ENCODE data around the gene NFS1.

The NFS1 gene

DNA sequence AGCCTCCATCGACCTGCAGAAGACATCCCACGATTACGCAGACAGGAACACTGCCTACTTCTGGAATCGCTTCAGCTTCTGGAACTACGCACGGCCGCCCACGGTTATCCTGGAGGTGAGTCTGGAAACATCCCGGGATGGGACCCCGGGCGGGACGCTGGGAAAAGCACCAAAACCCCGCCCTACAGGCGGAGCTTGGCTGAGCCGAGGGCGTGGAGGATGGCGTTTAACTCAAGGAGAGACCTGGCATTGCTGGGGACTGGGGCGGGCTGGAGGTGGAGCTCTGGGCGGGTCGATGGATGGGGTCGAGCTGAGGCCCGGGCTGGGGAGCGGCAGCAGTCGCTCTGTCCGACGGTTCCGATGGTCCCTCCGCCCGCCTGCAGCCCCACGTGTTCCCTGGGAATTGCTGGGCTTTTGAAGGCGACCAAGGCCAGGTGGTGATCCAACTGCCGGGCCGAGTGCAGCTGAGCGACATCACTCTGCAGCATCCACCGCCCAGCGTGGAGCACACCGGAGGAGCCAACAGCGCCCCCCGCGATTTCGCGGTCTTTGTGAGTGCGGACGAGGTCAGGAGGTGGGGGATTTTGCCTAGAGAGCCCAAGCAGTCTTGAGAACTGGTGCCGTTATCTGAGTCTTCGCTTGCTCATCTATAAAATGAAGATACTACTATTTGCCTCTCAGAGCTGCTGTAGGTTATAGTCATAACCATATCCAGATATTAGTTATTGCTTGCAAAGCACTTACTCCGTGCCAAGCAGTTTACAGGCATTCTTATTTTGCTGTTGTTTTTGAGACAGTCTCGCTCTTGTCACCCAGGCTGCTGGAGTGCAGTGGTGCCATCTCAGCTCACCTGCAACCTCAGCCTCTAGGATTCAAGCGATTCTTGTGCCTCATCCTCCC lies 79.7 kb downstream of the NFS1 start:
- Histone ChIP-seq H3K9me2 (replicated peaks; ENCODE audit: insufficient read depth, low read length) (no peaks in the 10 kb centered on the region), H3K9ac (ENCODE audit: low read length) (peak overlapping the region; percentile 30; the same call in 1 of the 2 replicates), H3K4me3 (ENCODE audit: low read length) (peak overlapping the region; percentile 74), H3K27ac (ENCODE audit: low read length) (no peak overlapping the region), H3K4me1 (ENCODE audit: low read length) (peaks cover 13% of the 10 kb centered on the region; the same call in 1 of the 2 replicates), H2AFZ (ENCODE audit: low read length) (peak overlapping the region; percentile 94), H4K20me1 (ENCODE audit: insufficient read depth, low read length) (no peaks in the 10 kb centered on the region), H3F3A (ENCODE audit: insufficient read depth, low read length) (peaks cover 29% of the 10 kb centered on the region; the same call in 1 of the 2 replicates), H3K79me2 (ENCODE audit: low read length) (no peaks in the 10 kb centered on the region), H3K9me3 (replicated peaks; ENCODE audit: insufficient read depth, low read length) (no peaks in the 10 kb centered on the region), H3K4me2 (ENCODE audit: low read depth, low read length) (peak overlapping the region; percentile 82), H3K36me3 (replicated peaks; ENCODE audit: insufficient read depth, low read length) (no peaks in the 10 kb centered on the region), H3K27me3 (replicated peaks; ENCODE audit: insufficient read depth, low read length) (peaks cover 6% of the 10 kb centered on the region; the same call in 1 of the 2 replicates)
- DNase-seq, result peak; percentile 89
- no peak for TF ChIP-seq EZH2phosphoT487 (IDR thresholded peaks at IDR 0.05; ENCODE audit: low read length)
- TF ChIP-seq, protein P1, sequence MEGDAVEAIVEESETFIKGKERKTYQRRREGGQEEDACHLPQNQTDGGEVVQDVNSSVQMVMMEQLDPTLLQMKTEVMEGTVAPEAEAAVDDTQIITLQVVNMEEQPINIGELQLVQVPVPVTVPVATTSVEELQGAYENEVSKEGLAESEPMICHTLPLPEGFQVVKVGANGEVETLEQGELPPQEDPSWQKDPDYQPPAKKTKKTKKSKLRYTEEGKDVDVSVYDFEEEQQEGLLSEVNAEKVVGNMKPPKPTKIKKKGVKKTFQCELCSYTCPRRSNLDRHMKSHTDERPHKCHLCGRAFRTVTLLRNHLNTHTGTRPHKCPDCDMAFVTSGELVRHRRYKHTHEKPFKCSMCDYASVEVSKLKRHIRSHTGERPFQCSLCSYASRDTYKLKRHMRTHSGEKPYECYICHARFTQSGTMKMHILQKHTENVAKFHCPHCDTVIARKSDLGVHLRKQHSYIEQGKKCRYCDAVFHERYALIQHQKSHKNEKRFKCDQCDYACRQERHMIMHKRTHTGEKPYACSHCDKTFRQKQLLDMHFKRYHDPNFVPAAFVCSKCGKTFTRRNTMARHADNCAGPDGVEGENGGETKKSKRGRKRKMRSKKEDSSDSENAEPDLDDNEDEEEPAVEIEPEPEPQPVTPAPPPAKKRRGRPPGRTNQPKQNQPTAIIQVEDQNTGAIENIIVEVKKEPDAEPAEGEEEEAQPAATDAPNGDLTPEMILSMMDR (IDR thresholded peaks at IDR 0.05; ENCODE audit: low read length), result peak; percentile 84

DNA sequence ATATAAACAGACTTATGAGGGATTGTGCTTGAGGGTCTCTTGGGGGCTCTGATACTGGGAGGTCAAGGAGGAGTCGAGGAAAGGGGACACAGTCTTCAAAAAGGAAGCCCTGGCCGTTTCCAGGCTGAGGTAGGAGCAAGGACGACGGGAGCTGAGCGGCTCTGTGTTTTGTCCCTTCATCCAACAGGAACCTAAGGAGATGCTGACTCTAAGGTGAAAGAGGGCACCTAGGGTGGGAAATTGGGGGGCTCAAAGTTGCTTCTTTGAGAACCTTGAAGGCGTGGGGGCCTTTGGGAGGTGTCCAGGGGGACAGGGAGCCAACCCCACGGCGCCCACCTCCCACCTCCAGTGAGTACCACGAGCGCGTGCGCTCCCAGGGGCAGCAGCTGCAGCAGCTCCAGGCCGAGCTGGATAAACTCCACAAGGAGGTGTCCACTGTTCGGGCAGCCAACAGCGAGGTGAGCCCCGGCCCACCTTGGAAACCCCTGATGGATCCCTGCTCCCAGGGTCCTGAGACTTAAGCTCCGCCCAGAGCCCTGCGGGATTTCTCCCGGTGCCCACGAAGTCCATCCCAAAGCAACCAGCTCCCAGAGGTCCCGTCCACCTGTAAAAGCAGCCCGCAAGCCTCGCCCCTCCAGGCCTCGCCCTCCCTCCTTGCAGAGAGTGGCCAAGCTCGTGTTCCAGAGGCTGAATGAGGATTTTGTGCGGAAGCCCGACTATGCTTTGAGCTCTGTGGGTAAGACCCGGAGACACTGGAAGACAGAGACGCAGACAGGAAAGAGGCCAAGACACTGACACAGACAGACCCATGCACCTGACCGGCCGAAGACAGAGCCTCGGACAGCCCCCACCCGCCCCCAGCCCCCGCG lies 80.7 kb downstream of the NFS1 start:
- Histone ChIP-seq H3K9ac (ENCODE audit: low read length) (peak overlapping the region; percentile 35; the same call in 1 of the 2 replicates), H3K4me1 (ENCODE audit: low read length) (peaks cover 13% of the 10 kb centered on the region; the same call in 1 of the 2 replicates), H3K9me2 (replicated peaks; ENCODE audit: insufficient read depth, low read length) (no peaks in the 10 kb centered on the region), H3K79me2 (ENCODE audit: low read length) (no peaks in the 10 kb centered on the region), H3K9me3 (replicated peaks; ENCODE audit: insufficient read depth, low read length) (no peaks in the 10 kb centered on the region), H3K4me3 (ENCODE audit: low read length) (peak overlapping the region; percentile 74), H3K4me2 (ENCODE audit: low read depth, low read length) (peak overlapping the region; percentile 95), H3K27me3 (replicated peaks; ENCODE audit: insufficient read depth, low read length) (peaks cover 6% of the 10 kb centered on the region; the same call in 1 of the 2 replicates), H2AFZ (ENCODE audit: low read length) (peak overlapping the region; percentile 73), H3F3A (ENCODE audit: insufficient read depth, low read length) (peaks cover 34% of the 10 kb centered on the region), H4K20me1 (ENCODE audit: insufficient read depth, low read length) (no peaks in the 10 kb centered on the region), H3K27ac (ENCODE audit: low read length) (no peak overlapping the region), H3K36me3 (replicated peaks; ENCODE audit: insufficient read depth, low read length) (no peaks in the 10 kb centered on the region)
- DNase-seq, result no peak
- TF ChIP-seq EZH2phosphoT487 (IDR thresholded peaks at IDR 0.05; ENCODE audit: low read length), result no peak
- TF ChIP-seq, protein P1 (IDR thresholded peaks at IDR 0.05; ENCODE audit: low read length), result no peak
- TF ChIP-seq EZH2 (optimal IDR thresholded peaks at IDR 0.05; ENCODE audit: low read depth, low read length), result no peak
